H9 (cell line): ENCODE data around the gene UNC13C. TPM values are rescaled to one million over a fixed set of nuclear protein-coding genes. Genes with fewer than 3 reads are reported as not detected.

Experiments
- DNase-seq: peaks from one replicate; pipeline ENCODE4 v3.0.0-alpha.2; 2017
- H2AFZ ChIP-seq: one replicate; pipeline ENCODE4 v1.6.1; 2013; ENCODE audit warnings: mild to moderate bottlenecking, low read length, control low read depth, moderate library complexity
- H2AK5ac ChIP-seq: 2 replicates; pipeline ENCODE4 v1.6.1; 2013; ENCODE audit warnings: low read length, control low read depth, mixed read lengths; ENCODE audit not compliant: insufficient read length
- H2BK120ac ChIP-seq: one replicate; pipeline ENCODE4 v1.6.1; 2013; ENCODE audit warnings: low read depth, mild to moderate bottlenecking, low read length, control low read depth, inconsistent platforms; ENCODE audit not compliant: poor library complexity, severe bottlenecking
- H2BK12ac ChIP-seq: 2 replicates; pipeline ENCODE4 v1.6.1; 2013; ENCODE audit warnings: low read length, control low read depth, mixed read lengths, low read depth; ENCODE audit not compliant: insufficient read length
- H2BK15ac ChIP-seq: 2 replicates; pipeline ENCODE4 v1.6.1; 2013; ENCODE audit warnings: low read depth, low read length, control low read depth
- H2BK20ac ChIP-seq: one replicate; pipeline ENCODE4 v1.6.1; 2013; ENCODE audit warnings: low read depth, mild to moderate bottlenecking, low read length, control low read depth, inconsistent platforms; ENCODE audit not compliant: poor library complexity, severe bottlenecking
- H2BK5ac ChIP-seq: 2 replicates; pipeline ENCODE4 v1.6.1; 2013; ENCODE audit warnings: low read length, control low read depth, mixed read lengths; ENCODE audit not compliant: insufficient read length
- H3K14ac ChIP-seq: 2 replicates; pipeline ENCODE4 v1.6.1; 2013; ENCODE audit warnings: low read length, control low read depth; ENCODE audit not compliant: insufficient read depth
- H3K18ac ChIP-seq: 2 replicates; pipeline ENCODE4 v1.6.1; 2013; ENCODE audit warnings: low read depth, mild to moderate bottlenecking, mixed read lengths, low read length, control low read depth; ENCODE audit not compliant: insufficient read length
- H3K23ac ChIP-seq: 2 replicates; pipeline ENCODE4 v1.6.1; 2013; ENCODE audit warnings: low read length, control low read depth, mixed read lengths, low read depth; ENCODE audit not compliant: insufficient read length
- H3K23me2 ChIP-seq: 2 replicates; pipeline ENCODE4 v1.6.1; 2013; ENCODE audit warnings: low read depth, mild to moderate bottlenecking, mixed read lengths, low read length, control low read depth; ENCODE audit not compliant: insufficient read length, poor library complexity, severe bottlenecking
- H3K27ac ChIP-seq: 2 replicates; pipeline ENCODE4 v1.5.1; 2013; ENCODE audit warnings: low read length, control low read depth, mixed read lengths, low read depth; ENCODE audit not compliant: insufficient read length
- H3K27me3 ChIP-seq: 2 replicates; pipeline ENCODE4 v1.6.1; 2013; ENCODE audit warnings: low read length, control low read depth, inconsistent platforms; ENCODE audit not compliant: insufficient read depth
- H3K4ac ChIP-seq: 2 replicates; pipeline ENCODE4 v1.6.1; 2013; ENCODE audit warnings: low read depth, mild to moderate bottlenecking, control low read depth, inconsistent platforms, low read length, moderate library complexity
- H3K4me1 ChIP-seq: 2 replicates; pipeline ENCODE4 v1.6.1; 2013; ENCODE audit warnings: low read length, control low read depth, inconsistent platforms; ENCODE audit not compliant: insufficient read depth
- H3K4me2 ChIP-seq: 2 replicates; pipeline ENCODE4 v1.6.1; 2013; ENCODE audit warnings: low read length, control low read depth, mixed read lengths; ENCODE audit not compliant: insufficient read length, insufficient read depth
- H3K56ac ChIP-seq: 2 replicates; pipeline ENCODE4 v1.6.1; 2013; ENCODE audit warnings: low read depth, mild to moderate bottlenecking, mixed read lengths, low read length, control low read depth; ENCODE audit not compliant: insufficient read length
- H3K79me1 ChIP-seq: 2 replicates; pipeline ENCODE4 v1.6.1; 2013; ENCODE audit warnings: low read depth, mild to moderate bottlenecking, moderate library complexity, low read length, control low read depth, inconsistent platforms; ENCODE audit not compliant: insufficient read depth, poor library complexity, severe bottlenecking
- H3K79me2 ChIP-seq: 2 replicates; pipeline ENCODE4 v1.6.1; 2013; ENCODE audit warnings: low read length, control low read depth, inconsistent platforms; ENCODE audit not compliant: insufficient read depth
- H3K9ac ChIP-seq: 2 replicates; pipeline ENCODE4 v1.6.1; 2013; ENCODE audit warnings: low read length, control low read depth, mixed read lengths; ENCODE audit not compliant: insufficient read length; ENCODE audit errors: extremely low read depth
- H3K9me3 ChIP-seq: one replicate; pipeline ENCODE4 v1.6.1; 2013; ENCODE audit warnings: low read depth, low read length, inconsistent platforms; ENCODE audit not compliant: control insufficient read depth
- H3T11ph ChIP-seq: one replicate; pipeline ENCODE4 v1.6.1; 2013; ENCODE audit warnings: mild to moderate bottlenecking, low read length, control low read depth, inconsistent platforms
- H4K20me1 ChIP-seq: one replicate; pipeline ENCODE4 v1.6.1; 2013; ENCODE audit not compliant: control insufficient read depth, insufficient read length, insufficient read depth
- H4K5ac ChIP-seq: 2 replicates; pipeline ENCODE4 v1.6.1; 2013; ENCODE audit warnings: low read depth, mild to moderate bottlenecking, mixed read lengths, low read length, control low read depth; ENCODE audit not compliant: insufficient read length
- H4K8ac ChIP-seq: replicated peaks from 2 replicates; pipeline ENCODE4 v1.6.1; 2013; ENCODE audit warnings: low read length, control low read depth, mixed read lengths, low read depth; ENCODE audit not compliant: insufficient read length
- H4K91ac ChIP-seq: 2 replicates; pipeline ENCODE4 v1.6.1; 2013; ENCODE audit warnings: low read depth, mild to moderate bottlenecking, moderate library complexity, mixed read lengths, low read length, control low read depth; ENCODE audit not compliant: insufficient read length
- H3K27ac Mint-ChIP-seq, 3 experiments: 2 replicates in 2 of 3; 3 replicates in 1 of 3; pipeline ENCODE4 v1.8.0; 2020 to 2021; ENCODE audit warnings: mixed read lengths in 3 of 3, mild to moderate bottlenecking in 1 of 3, moderate library complexity in 1 of 3
- H3K27me3 Mint-ChIP-seq: 2 replicates; pipeline ENCODE4 v1.8.0; 2021; ENCODE audit warnings: low read depth, mild to moderate bottlenecking, moderate library complexity, mixed read lengths
- H3K36me3 Mint-ChIP-seq, 3 experiments: 2 replicates in 2 of 3; 3 replicates in 1 of 3; pipeline ENCODE4 v1.8.0; 2020 to 2021; ENCODE audit warnings: low read depth in 3 of 3, mixed read lengths in 3 of 3; ENCODE audit not compliant: insufficient read depth in 1 of 3
- H3K4me1 Mint-ChIP-seq, 2 experiments: 2 replicates each; pipeline ENCODE4 v1.8.0; 2020; ENCODE audit warnings: mixed read lengths in 2 of 2
- H3K4me3 Mint-ChIP-seq, 2 experiments: 2 replicates in 1 of 2; 3 replicates in 1 of 2; pipeline ENCODE4 v1.8.0; 2020 to 2021; ENCODE audit warnings: mild to moderate bottlenecking in 2 of 2, mixed read lengths in 2 of 2, moderate library complexity in 1 of 2
- H3K9me3 Mint-ChIP-seq, 2 experiments: 2 replicates in 1 of 2; 3 replicates in 1 of 2; pipeline ENCODE4 v1.8.0; 2020; ENCODE audit warnings: mild to moderate bottlenecking in 2 of 2, mixed read lengths in 2 of 2, moderate library complexity in 1 of 2
- CTCF ChIP-seq: fragments of 200-600 bp; sonication (generic); conservative IDR thresholded peaks from 3 replicates; pipeline ENCODE4 v1.8.0; 2021; ENCODE audit warnings: antibody characterized with exemption, mild to moderate bottlenecking
- WGBS: extraction: QIAGEN DNeasy Blood & Tissue Kit; methylation state at CpG from one replicate; pipeline ENCODE4 v1.1.7; 2013; ENCODE audit warnings: missing lambda C conversion rate, low lambda C conversion rate, mixed read lengths; ENCODE audit not compliant: insufficient read length; ENCODE audit errors: extremely low coverage; 5-methylcytosine and 5-hydroxymethylcytosine counted together
- total RNA-seq: library from RNA; stranded (reverse); gene quantifications from 2 replicates; pipeline ENCODE4 v1.2.1, GENCODE V29; 2021

The UNC13C gene
- total RNA-seq, 1 experiment from 2014 or later = 0.02 TPM

GRCh38 chr15:54619180-54619579 is 640.9 kb downstream of the UNC13C start:
- no peaks in the 10 kb centered on the region for H3K79me1 ChIP-seq
- no peak overlapping the region for H3K9ac ChIP-seq
- no peaks in the 10 kb centered on the region for H3K4me1 ChIP-seq
- H3K14ac ChIP-seq = no peak overlapping the region
- H2AK5ac ChIP-seq = no peak overlapping the region
- no peak overlapping the region for H3K27ac ChIP-seq
- no peak overlapping the region for H2BK20ac ChIP-seq
- H2BK12ac ChIP-seq = no peak overlapping the region
- Mint-ChIP-seq H3K4me3 (no peak overlapping the region), H3K4me1 (no peaks in the 10 kb centered on the region), H3K9me3 (no peaks in the 10 kb centered on the region), H3K36me3 (no peaks in the 10 kb centered on the region), H3K27ac (no peak overlapping the region), H3K27me3 (no peaks in the 10 kb centered on the region)
- no peak overlapping the region for H3K56ac ChIP-seq
- H3K79me2 ChIP-seq = no peaks in the 10 kb centered on the region
- H3K4me2 ChIP-seq = no peak overlapping the region
- no peak for DNase-seq
- H2BK120ac ChIP-seq = no peak overlapping the region
- H2AFZ ChIP-seq = no peak overlapping the region
- H3K18ac ChIP-seq = no peak overlapping the region
- no peak overlapping the region for H3K4ac ChIP-seq
- H4K91ac ChIP-seq = no peak overlapping the region
- H4K5ac ChIP-seq = no peak overlapping the region
- no peaks in the 10 kb centered on the region for H3K23me2 ChIP-seq
- H3T11ph ChIP-seq = no peak overlapping the region
- TF ChIP-seq CTCF = no peak
- H3K23ac ChIP-seq = no peak overlapping the region
- no peak overlapping the region for H4K8ac ChIP-seq
- H2BK15ac ChIP-seq = no peak overlapping the region
- no peaks in the 10 kb centered on the region for H3K27me3 ChIP-seq
- H2BK5ac ChIP-seq = no peak overlapping the region
- no CpG with 5 or more reads among the region's 3 CpGs for WGBS
- H4K20me1 ChIP-seq = no peaks in the 10 kb centered on the region
- no peaks in the 10 kb centered on the region for H3K9me3 ChIP-seq
